Caki2 (cell line): ENCODE results near the gene MYCBP. TPM values are rescaled to one million over a fixed set of nuclear protein-coding genes. Genes with fewer than 3 reads are reported as not detected.
"Not testable (repeated sequence)": the region's sequence is repeated elsewhere in the genome, so short reads cannot be mapped to it uniquely, and the experiment has no call there.

Experiments
- DNase-seq: peaks from one replicate; pipeline ENCODE4 v3.0.0-alpha.2; 2015; ENCODE audit warnings: low read depth
- in situ Hi-C: cut with HindIII; loops from 2 replicates; pipeline ENCODE4 v1.10.0; 2016; ENCODE audit warnings: low sequenced_read_pairs, low pct_unique_long_range_greater_than_20kb, mixed read lengths
- total RNA-seq: library from RNA; depleted of rRNA; stranded (reverse); fragments of >200 nt; shearing (Covaris generic); gene quantifications from 2 replicates; pipeline ENCODE4 v1.2.3, GENCODE V29; 2014; ENCODE audit warnings: low replicate concordance

Gene MYCBP
- total RNA-seq, 1 experiment from 2014 or later: 13.9 TPM

DNA sequence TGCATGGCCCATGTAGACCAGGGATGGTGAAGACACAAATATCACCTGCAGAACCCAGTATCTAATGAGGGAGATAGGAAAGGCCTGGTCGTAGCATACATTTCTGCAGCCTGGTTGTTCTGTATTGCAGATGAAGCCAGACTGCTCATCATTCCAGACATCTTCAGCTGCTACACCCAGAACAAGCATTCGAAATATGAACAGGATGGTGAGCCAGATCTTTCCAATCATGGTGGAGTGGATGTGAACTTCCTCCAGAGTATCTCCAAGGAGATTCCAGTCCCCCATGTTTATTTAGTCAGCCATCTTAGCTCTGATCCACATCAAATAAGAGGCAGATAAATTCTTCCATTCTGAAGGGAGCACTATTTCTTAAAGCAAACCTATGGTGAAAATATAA, 2.7 kb upstream of the MYCBP start:
- DNase-seq: no peak
- in situ Hi-C loops: no loop called here

DNA sequence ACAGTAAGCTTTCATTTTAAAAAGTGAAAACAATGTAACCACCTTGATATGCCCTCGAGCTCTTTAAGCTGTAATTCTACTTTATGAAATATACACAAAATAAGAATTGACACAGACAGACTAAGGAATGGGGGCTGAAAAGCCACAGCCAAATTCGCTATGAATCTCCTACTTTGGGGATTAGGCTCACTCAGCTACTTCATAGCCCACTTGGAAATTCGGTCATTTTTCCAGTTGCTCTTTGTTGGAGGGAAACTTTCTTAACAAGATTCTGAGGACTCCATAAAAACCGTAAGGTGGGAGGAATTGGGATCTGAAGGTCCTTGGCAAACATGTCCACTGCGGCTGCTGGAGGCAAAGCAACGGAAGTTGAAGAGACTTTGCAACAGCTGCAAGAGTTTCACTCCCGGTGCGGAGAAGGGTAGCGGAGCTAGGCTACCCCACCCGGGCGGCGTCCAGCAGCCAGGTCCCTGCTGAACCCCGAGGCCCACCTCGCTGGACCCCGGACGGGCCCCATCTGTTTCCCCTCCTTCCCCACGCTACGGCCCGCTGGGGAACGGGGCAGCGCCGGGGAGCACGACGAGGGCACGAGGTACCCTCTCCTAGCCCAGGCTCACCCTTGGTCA, 634 bp downstream of the MYCBP start:
- DNase-seq: no peak
- in situ Hi-C loops: no loop called here

DNA sequence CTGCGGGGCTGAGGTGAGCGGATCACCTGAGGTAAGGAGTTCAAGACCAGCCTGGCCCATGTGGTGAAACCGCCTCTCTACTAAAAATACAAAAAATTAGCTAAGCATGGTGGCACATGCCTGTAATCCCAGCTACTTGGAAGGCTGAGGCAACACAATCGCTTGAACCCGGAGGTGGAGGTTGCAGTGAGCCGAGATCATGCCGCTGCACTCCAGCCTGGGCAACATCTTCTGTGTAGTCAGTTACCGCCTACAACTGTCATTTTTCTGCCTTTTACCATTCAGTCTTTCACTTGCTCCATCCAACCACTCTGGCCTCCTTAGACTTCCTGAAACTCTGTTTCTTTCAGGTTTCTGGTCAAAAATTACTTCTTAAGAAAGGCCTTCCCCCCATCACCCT, 2.2 kb downstream of the MYCBP start:
- no peak for DNase-seq
- in situ Hi-C loops: no loop called here

DNA sequence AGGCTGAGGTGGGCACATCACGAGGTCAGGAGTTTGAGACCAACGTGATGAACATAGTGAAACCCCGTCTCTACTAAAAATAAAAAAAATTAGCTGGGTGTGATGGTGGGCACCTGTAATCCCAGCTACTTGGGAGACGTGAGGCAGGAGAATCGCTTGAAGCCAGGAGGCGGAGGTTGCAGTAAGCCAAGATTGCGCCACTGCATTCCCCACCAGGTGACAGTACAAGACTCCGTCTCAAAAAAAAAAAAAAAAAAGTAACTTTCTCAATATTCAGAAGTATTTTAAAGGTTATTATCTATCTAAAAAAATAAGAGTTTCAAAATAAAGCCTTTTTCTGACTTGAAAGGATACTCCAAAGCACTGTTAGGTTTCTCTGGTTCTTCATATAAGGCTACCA, 5.9 kb downstream of the MYCBP start:
- in situ Hi-C loops: no loop called here
- no peak for DNase-seq

DNA sequence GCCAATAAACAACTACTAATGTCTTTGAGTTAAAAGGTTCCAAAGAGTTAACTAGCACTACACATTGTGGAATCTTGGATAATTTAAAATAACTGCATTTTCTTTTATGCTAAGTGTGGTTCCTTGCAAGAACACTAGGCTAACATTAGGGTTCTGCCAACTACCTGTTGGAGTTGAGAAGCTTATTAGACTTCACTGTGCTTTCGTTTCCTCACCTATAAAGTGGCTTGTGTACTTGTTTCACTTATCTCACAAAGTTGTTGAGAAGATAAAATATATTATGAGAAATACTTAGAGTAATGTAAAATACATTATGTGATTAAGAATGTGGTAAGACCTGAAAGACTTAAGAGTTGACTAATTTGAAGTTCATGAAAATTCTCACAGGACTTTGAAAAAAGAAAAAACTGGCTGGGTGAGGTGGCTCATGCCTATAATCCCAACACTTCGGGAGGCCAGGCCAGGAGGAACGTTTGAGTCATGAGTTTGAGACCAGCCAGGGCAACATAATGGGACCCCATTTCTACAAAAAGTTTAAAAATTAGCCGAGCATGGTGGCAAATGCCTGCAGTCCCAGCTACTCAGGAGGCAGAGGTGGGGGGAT, 7.9 kb downstream of the MYCBP start:
- in situ Hi-C loops: no loop called here
- no peak for DNase-seq

DNA sequence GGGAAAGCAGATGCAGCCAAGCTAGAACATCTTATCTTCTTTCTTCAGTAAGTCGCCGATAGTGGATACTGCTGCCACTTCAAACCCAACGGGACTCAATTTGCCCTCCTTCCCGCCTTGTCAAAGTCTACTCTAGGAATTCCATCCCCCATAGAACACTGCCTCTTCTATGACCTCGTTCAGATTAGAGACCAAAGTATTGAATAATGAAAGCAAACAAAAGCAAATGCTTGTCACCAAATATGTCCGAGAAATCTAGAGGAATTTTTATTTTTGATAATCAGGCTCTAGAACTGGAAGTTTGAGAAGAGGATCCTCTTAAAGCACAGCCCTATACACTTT, 12.7 kb downstream of the MYCBP start:
- in situ Hi-C loops: no loop called here
- no peak for DNase-seq

DNA sequence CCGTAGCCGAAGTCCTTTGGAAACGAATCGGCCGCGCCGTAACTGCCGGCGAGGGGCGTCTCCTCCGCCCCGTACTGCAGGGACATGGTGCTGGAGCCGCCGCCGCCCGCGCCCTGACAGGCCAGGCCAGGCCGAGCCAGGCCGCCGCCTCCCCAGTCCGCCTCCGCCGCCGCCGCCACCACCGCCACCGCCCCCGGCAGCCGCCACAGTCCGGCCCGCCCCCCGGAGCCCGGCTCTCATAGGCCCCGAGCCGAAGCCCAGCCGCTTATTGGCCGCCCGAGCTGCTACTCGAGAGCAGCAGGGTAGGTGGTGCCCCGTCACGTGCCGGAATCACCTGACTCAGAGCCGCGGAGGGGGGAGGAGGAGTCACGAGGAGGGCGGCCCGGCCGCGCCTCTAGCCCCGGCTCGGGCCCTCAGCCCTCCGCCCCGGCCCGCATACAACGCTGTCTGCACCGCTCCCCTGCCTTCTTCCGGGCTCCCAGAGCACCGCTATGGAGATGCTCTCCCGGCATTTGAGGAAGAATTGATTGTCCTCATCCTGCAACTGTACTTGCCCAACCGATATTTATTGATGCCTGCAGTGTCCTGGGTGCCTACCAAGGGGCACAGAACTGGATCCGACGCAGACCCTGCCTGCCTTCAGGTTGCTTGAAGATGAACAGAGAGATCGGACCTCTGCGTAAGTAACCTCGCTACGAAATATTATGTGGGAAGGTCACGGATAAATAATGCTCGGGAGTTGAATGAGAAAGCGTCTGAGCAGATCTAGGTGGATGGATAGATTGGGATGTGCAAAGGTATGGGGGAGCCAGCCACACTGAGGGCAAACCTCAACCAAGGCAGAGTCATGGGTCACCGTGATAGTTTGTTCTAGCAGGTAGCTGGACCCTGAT, 13.3 kb downstream of the MYCBP start, which contains the start of gene RRAGC:
Gene RRAGC, minus strand, starts transcription at position 212 of the 893 bp plus-strand sequence. Its CDS starts 126 bp downstream, at position 86.
- in situ Hi-C loops: no loop called here
- DNase-seq: peak; percentile 94

DNA sequence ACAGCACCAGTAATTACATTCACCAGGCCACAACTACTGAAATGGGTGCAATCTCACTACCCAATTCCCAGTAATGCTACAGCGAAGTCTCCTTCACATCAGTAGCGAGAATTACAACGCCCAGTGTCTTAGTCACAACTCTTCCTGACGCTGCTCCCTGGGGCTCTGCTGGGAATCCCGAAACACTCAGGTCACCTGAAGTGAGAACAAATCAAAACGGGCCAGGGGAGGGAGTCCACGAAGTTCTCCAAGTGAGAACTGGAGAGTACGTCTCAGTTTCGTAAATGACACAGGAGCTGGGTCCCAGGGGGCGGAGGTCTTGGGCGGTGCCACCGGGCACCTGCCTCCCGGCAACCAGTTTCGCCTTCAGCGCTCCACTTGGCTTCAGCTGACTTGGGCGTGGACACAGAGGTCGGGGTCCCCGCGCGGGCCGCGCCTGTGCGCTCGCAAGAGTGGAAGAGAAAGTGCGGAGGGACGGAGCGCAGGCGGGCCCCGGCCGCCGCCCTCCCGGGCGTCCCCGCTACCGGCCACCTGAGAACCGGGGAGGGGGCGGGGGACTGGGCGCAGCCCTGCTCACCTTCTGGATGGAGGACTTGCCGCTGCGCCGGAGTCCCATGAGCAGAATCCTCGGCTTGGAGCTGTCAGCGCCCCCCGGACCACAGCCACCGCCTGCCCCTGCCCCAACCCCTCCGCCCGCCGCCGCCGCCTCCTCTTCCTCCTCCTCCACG, 14.2 kb downstream of the MYCBP start:
- in situ Hi-C loops: no loop called here
- peak; percentile 61 for DNase-seq

DNA sequence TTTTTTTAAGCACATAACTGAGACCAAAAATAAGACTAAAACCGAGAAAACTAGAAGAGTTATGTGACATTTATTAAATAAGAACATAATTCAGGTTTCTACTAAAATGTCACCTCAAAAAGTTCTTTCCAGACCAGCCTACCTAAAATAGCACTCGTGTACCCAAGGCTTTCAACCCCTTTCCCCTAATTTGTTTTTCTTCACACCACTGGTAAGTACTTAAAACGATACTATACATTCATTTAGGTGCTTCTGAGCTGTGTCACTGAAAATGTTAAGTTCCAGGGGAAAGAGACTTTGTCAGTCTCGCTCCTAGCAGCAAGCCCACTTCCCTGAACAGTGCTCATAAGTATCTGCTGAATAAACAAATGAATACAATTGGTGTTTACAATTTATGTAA, 20.4 kb downstream of the MYCBP start:
- in situ Hi-C loops: no loop called here
- no peak for DNase-seq

DNA sequence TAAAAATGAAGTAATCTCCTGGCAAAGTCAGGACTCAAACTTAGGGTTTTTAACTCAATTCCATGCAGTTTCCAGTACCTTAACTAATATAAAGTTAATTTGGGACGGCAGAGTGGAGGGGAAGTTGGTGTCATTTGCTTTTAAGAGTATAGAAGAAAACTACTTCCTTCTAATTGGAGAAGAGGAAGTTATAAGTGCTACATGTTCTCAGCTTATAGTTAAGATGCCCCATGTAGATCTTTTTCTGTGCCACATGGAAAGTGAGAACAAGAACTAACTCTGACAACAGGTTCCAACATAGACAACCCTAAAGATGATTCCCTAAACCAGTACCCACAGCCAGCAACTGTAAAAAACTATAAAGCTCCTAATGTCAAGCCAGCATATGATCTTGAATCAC, 25.1 kb downstream of the MYCBP start:
- in situ Hi-C loops: no loop called here

DNA sequence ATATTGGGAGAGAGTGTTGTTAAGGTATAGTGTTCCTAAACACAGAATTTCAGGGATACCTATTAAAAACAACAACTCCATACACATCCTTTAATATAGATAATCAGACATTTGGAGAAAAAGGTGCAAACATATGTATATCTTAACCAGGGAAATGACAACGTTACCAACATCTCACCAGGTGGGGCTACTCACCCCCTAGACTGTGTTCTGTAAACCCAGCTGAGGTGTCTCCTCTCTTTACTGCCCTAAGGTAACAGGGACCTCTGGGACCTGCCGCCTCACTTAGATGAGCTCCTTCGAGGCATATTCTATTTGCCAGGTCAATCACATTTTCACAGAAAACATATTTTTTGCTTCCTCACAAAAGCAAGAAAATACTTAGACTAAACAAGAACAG, 26.9 kb downstream of the MYCBP start:
- DNase-seq: no peak
- in situ Hi-C loops: no loop called here

More for the DNA sequence above, 25.1 kb downstream of the MYCBP start:
- DNase-seq: no peak

DNA sequence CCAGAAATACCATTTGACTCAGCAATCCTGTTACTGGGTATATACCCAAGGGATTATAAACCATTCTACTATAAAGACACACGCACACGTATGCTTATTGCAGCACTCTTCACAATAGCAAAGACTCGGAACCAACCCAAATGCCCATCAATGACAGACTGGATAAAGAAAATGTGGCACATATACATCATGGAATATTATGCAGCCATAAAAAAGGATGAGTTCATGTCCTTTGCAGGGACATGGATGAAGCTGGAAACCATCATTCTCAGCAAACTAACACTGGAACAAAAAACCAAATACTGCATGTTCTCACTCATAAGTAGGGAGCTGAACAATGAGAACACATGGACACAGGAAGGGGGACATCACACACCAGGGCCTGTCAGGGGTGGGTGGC, 28.1 kb downstream of the MYCBP start:
- DNase-seq, in situ Hi-C loops: not testable (repeated sequence)

DNA sequence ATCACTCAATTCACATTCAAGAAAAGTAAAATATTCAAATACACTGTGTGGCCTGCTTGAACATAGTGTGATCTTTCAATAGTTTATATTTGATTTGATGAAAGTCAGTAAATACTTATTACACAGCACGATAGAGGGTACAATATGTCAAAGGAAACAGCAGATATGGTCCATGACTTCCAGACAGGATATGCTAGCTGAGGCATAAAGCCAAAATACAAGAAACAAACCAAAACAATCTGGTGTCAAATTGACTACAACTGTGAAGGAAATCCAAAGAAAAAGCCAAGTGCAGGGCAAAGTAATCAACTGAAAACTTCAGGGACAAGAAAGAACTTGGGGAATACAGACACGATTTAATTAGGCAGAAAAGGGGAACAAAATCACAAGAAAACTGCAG, 32.9 kb downstream of the MYCBP start:
- no peak for DNase-seq
- in situ Hi-C loops: no loop called here

DNA sequence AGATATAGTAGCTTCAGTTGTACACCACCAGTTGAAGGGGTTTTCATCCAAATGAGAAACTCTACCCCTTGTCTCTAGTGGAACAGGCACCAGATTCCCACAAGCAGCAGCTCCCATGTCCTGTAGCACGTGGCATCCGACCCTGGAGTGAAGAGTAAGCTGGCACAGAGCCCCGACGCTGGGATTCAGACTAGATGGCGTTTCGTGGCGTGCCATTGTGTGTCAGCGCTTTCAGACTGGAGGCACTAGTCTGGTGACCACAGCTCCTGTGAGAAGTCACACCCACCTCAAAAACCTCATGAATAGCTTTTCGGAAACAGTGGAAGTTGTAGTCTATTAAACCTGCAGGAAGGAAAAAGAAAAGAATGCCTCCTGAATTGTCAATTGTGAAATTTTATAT, 33.8 kb downstream of the MYCBP start:
- DNase-seq: no peak
- in situ Hi-C loops: no loop called here

DNA sequence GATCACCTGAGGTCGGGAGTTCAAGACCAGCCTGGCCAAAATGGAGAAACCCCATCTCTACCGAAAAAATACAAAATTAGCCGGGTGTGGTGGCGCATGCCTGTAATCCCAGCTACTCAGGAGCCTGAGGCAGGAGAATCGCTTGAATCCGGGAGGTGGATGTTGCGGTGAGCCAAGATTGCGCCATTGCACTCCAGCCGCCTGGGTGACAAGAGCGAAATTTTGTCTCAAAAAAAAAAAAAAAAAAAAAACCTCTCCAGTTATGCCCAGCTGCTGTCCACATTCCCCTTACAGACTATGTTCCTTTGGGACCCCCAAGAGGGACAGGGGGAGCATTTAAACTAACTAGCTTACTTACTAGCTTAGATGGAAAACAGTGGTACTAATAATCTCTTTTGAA, 36.8 kb downstream of the MYCBP start:
- in situ Hi-C loops, DNase-seq: not testable (repeated sequence)

DNA sequence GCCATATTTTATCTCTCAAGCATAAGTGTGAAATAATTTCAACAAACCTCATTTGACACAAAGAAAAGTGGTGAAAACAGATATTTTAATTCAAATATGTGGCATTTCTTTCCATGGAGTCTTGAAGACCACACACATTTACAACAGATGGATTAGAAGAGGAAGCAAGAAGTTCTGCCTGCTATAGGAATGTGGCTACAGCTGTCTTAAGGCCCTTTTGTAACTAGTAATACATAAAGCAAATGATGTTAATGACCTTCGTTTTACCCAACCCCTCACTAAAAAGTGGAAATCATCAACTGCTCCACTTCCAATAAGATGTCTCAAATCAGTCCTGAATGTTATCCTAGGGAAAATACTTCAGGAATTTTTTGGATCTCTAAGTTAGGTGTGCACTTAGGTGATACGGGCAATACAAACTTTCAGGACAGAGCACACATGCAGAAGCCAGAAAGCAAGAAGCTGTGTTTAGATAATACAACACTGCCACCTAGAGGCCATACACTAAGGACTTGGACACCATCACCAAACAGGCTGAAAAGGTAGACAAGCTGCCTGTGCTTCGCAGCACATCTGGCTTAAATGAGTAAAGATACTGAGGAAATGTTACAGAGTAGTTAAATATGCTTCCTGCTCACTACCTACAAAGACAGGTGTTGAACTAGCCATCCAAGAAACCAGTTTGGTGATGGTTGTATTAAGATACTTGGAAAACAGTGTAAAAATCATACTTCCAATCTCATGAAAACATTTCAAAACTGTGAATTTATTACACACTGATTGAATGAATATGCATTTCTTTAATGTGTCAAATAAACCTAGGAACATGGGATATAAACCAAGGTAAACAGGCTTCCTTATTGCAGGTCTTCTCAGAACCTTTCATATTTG, 38.0 kb downstream of the MYCBP start:
- peak; percentile 71 for DNase-seq
- in situ Hi-C loops: no loop called here

DNA sequence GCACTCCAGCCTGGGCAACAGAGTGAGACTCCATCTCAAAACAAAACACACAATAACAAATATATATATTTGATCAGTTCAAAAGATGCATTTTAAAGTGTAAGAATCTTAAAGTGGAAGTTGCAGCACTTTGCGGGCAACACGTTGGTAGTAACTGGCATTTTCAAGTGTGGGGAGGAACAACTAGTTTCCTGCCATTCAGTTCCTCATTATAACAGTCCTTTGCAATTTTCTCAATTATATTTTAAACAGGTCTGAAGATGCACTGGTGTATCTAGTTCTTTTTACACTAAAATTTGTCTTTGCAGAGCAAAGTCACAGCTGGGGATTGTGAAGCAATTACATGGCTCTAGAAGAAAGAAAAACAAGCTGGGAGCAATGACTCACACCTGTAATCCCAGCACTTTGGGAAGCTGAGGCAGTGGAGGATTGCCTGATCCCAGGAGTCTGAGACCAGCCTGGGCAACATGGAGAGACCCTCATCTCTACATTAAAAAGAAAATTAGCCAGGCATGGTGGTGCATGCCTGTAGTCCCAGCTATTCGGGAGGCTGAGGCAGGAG, 38.8 kb downstream of the MYCBP start:
- in situ Hi-C loops: no loop called here
- no peak for DNase-seq

DNA sequence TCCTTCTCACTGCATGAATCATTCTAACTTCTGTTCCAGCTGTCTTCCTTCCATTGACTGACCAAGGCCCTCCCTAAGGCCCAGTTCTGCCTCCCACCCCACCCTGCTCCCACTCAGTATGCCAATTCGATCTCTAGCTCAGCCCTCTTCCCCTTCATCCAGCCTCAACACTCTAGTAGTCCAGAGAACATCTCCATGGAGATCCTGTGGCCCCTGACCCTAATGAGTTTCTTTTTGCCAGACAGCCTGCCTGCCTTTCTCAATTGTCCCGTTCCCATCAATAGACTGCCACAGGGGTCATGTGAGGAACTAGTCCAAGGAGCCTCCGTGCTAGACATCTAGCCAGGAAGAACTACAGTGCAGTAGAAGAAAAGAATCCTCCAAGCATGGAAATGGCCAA, 40.0 kb downstream of the MYCBP start:
- in situ Hi-C loops: no loop called here
- DNase-seq: no peak
